H1 (cell line): Measurements from ENCODE around the gene PCDHGB6. TPM values are rescaled to one million over a fixed set of nuclear protein-coding genes. Genes with fewer than 3 reads are reported as not detected.
A peak's percentile ranks its signal among the peaks of the same experiment; 100 is the strongest.

Experiments
- BACH1 ChIP-seq: IDR thresholded peaks from 2 replicates; pipeline ENCODE4 v1.6.1; 2012; ENCODE audit warnings: low read length, improper control_type of control experiment
- KDM1A ChIP-seq: fragments of 200-600, 300-600 bp; sonication (generic); IDR thresholded peaks from 2 replicates; pipeline ENCODE4 v1.7.1; 2016; ENCODE audit warnings: mild to moderate bottlenecking, low read length, borderline replicate concordance
- NRF1 ChIP-seq: IDR thresholded peaks from 2 replicates; pipeline ENCODE4 v1.6.1; 2011; ENCODE audit warnings: mild to moderate bottlenecking, low read depth, low read length, improper control_type of control experiment
- POLR2AphosphoS5 ChIP-seq: IDR thresholded peaks from 2 replicates; pipeline ENCODE4 v1.6.1; 2011; ENCODE audit warnings: low read depth, low read length
- POU5F1 ChIP-seq: IDR thresholded peaks from 2 replicates; pipeline ENCODE4 v1.6.1; 2011; ENCODE audit warnings: low read depth, mild to moderate bottlenecking, low read length, moderate library complexity
- RAD21 ChIP-seq, 2 experiments: IDR thresholded peaks in 1 of 2; conservative IDR thresholded peaks in 1 of 2; 2 replicates each; pipeline ENCODE4 v1.6.1; 2011; ENCODE audit warnings: low read depth in 2 of 2, low read length in 2 of 2, improper control_type of control experiment in 1 of 2, inconsistent platforms in 1 of 2, mild to moderate bottlenecking in 1 of 2, moderate library complexity in 1 of 2
- TBP ChIP-seq: IDR thresholded peaks from 2 replicates; pipeline ENCODE4 v1.6.1; 2011; ENCODE audit warnings: low read depth, low read length, improper control_type of control experiment
- polyA plus RNA-seq, 7 experiments: library from polyadenylated mRNA; depleted of rRNA in 3 of 7; stranded (reverse) in 5 of 7; unstranded in 2 of 7; fragments of >200 nt in 5 of 7; fragments of 200-250 nt in 2 of 7; gene quantifications; 1 replicate in 5 of 7; 2 replicates in 1 of 7; 4 replicates in 1 of 7; pipeline versions ENCODE4 v1.2.1 to v1.2.3, GENCODE V29; 2011 to 2013; ENCODE audit warnings: missing spikeins in 2 of 7, mixed read lengths in 2 of 7
- total RNA-seq: library from RNA; stranded (reverse); fragmentation: NEBNext Ultra II Directional; extraction: Animal tissue kit (Norgen Biotek cat#: 25700); gene quantifications from 2 replicates; pipeline ENCODE4 v1.2.1, GENCODE V29; 2021
- TF ChIP-seq, protein P1 (sequence below): fragments of 300-600 bp; sonication (generic); IDR thresholded peaks from 2 replicates; pipeline ENCODE4 v1.7.1; 2012; ENCODE audit warnings: low read length, moderate library complexity, mild to moderate bottlenecking, inconsistent platforms; ENCODE audit not compliant: insufficient replicate concordance

PCDHGB6 gene
- total and polyA plus RNA-seq, 2 of the 8 experiments (the other 6 are each of a cell fraction or from before 2014, with no cell fraction given): 3.4 to 4.1 TPM

DNA sequence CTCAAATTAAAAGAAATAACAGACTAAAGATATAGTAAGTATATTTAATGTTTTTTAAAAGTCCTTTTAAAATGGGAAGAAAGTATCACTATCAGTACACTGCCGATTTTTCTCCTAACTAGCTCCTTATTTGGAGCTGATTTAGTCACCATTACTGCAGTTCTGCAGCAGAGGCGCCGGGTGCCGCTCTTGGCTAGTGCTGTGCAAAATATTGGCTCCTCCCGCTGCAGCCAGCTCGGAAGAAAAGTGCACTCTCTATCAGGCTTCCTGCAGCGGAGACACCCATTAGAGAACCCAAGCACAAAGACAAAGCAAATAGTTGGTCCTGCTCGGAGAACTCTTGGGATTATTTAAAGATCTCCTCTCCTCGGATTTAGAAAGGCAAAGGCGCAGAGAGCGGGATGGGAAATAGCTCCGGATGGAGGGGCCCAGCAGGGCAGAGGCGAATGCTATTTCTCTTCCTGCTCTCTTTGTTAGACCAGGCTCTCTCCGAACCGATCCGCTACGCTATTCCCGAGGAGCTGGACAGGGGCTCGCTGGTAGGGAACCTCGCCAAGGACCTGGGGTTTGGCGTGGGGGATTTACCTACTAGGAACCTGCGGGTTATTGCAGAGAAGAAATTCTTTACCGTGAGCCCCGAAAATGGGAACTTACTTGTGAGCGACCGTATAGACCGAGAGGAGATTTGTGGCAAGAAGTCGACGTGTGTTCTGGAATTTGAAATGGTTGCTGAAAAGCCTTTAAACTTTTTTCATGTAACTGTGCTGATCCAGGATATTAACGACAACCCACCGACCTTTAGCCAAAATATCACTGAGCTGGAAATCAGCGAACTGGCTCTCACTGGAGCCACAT is 37.6 kb upstream of the PCDHGB6 start, which contains the start of gene PCDHGB3 (continued):
- TF ChIP-seq, protein P1, sequence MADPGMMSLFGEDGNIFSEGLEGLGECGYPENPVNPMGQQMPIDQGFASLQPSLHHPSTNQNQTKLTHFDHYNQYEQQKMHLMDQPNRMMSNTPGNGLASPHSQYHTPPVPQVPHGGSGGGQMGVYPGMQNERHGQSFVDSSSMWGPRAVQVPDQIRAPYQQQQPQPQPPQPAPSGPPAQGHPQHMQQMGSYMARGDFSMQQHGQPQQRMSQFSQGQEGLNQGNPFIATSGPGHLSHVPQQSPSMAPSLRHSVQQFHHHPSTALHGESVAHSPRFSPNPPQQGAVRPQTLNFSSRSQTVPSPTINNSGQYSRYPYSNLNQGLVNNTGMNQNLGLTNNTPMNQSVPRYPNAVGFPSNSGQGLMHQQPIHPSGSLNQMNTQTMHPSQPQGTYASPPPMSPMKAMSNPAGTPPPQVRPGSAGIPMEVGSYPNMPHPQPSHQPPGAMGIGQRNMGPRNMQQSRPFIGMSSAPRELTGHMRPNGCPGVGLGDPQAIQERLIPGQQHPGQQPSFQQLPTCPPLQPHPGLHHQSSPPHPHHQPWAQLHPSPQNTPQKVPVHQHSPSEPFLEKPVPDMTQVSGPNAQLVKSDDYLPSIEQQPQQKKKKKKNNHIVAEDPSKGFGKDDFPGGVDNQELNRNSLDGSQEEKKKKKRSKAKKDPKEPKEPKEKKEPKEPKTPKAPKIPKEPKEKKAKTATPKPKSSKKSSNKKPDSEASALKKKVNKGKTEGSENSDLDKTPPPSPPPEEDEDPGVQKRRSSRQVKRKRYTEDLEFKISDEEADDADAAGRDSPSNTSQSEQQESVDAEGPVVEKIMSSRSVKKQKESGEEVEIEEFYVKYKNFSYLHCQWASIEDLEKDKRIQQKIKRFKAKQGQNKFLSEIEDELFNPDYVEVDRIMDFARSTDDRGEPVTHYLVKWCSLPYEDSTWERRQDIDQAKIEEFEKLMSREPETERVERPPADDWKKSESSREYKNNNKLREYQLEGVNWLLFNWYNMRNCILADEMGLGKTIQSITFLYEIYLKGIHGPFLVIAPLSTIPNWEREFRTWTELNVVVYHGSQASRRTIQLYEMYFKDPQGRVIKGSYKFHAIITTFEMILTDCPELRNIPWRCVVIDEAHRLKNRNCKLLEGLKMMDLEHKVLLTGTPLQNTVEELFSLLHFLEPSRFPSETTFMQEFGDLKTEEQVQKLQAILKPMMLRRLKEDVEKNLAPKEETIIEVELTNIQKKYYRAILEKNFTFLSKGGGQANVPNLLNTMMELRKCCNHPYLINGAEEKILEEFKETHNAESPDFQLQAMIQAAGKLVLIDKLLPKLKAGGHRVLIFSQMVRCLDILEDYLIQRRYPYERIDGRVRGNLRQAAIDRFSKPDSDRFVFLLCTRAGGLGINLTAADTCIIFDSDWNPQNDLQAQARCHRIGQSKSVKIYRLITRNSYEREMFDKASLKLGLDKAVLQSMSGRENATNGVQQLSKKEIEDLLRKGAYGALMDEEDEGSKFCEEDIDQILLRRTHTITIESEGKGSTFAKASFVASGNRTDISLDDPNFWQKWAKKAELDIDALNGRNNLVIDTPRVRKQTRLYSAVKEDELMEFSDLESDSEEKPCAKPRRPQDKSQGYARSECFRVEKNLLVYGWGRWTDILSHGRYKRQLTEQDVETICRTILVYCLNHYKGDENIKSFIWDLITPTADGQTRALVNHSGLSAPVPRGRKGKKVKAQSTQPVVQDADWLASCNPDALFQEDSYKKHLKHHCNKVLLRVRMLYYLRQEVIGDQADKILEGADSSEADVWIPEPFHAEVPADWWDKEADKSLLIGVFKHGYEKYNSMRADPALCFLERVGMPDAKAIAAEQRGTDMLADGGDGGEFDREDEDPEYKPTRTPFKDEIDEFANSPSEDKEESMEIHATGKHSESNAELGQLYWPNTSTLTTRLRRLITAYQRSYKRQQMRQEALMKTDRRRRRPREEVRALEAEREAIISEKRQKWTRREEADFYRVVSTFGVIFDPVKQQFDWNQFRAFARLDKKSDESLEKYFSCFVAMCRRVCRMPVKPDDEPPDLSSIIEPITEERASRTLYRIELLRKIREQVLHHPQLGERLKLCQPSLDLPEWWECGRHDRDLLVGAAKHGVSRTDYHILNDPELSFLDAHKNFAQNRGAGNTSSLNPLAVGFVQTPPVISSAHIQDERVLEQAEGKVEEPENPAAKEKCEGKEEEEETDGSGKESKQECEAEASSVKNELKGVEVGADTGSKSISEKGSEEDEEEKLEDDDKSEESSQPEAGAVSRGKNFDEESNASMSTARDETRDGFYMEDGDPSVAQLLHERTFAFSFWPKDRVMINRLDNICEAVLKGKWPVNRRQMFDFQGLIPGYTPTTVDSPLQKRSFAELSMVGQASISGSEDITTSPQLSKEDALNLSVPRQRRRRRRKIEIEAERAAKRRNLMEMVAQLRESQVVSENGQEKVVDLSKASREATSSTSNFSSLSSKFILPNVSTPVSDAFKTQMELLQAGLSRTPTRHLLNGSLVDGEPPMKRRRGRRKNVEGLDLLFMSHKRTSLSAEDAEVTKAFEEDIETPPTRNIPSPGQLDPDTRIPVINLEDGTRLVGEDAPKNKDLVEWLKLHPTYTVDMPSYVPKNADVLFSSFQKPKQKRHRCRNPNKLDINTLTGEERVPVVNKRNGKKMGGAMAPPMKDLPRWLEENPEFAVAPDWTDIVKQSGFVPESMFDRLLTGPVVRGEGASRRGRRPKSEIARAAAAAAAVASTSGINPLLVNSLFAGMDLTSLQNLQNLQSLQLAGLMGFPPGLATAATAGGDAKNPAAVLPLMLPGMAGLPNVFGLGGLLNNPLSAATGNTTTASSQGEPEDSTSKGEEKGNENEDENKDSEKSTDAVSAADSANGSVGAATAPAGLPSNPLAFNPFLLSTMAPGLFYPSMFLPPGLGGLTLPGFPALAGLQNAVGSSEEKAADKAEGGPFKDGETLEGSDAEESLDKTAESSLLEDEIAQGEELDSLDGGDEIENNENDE: no peak
- no peak for TF ChIP-seq KDM1A
- no peak for TF ChIP-seq NRF1
- TF ChIP-seq RAD21 (IDR thresholded peaks at IDR 0.05 in 1 of 2, conservative IDR thresholded peaks at IDR 0.05 in 1 of 2; ENCODE audit: low read depth in 2 of 2, low read length in 2 of 2): peak; percentile 43 to 50; a peak in 3 of 4 replicates
- no peak for TF ChIP-seq TBP
- TF ChIP-seq POLR2AphosphoS5: no peak
- no peak for TF ChIP-seq POU5F1
- no peak for TF ChIP-seq BACH1
